ENCODE results near the gene ZNF217.

- TF ChIP-seq CTCF (IDR thresholded peaks at IDR 0.05) (no peak), POLR2AphosphoS5 (IDR thresholded peaks at IDR 0.05) (no peak), POLR2A (IDR thresholded peaks at IDR 0.05) (no peak), EP300 (IDR thresholded peaks at IDR 0.05) (no peak)
Observed at GRCh38 chr20:53570446-53571276, 23.0 kb downstream of the ZNF217 start.
